Osteoblast (primary cell): ENCODE data around the gene MIER1. TPM values are rescaled to one million over a fixed set of nuclear protein-coding genes. Genes with fewer than 3 reads are reported as not detected.

Source experiments
- DNase-seq: peaks from one replicate; pipeline ENCODE4 v3.0.0; 2011; ENCODE audit warnings: low spot score, mixed read lengths; ENCODE audit not compliant: insufficient read length; ENCODE audit errors: missing footprints
- H2AFZ ChIP-seq: 2 replicates; pipeline ENCODE4 v1.6.0; 2011; ENCODE audit warnings: mild to moderate bottlenecking, low read length
- H3K27ac ChIP-seq: 2 replicates; pipeline ENCODE4 v1.5.1; 2011; ENCODE audit warnings: mild to moderate bottlenecking, low read depth, low read length, moderate library complexity
- H3K27me3 ChIP-seq: 2 replicates; pipeline ENCODE4 v1.6.0; 2012; ENCODE audit warnings: mild to moderate bottlenecking, control low read depth, inconsistent platforms, low read length, moderate library complexity; ENCODE audit not compliant: insufficient read depth
- H3K36me3 ChIP-seq: 2 replicates; pipeline ENCODE4 v1.5.1; 2011; ENCODE audit warnings: mild to moderate bottlenecking, low read length, control low read depth, moderate library complexity; ENCODE audit not compliant: insufficient read depth
- H3K4me1 ChIP-seq: 2 replicates; pipeline ENCODE4 v1.5.1; 2011; ENCODE audit warnings: mild to moderate bottlenecking, low read length, control low read depth, moderate library complexity; ENCODE audit not compliant: insufficient read depth
- H3K4me2 ChIP-seq: 2 replicates; pipeline ENCODE4 v1.6.0; 2011; ENCODE audit warnings: mild to moderate bottlenecking, low read length; ENCODE audit not compliant: insufficient read depth
- H3K4me3 ChIP-seq: fragments of 200-600 bp; sonication (generic); 3 replicates; pipeline ENCODE4 v1.5.1; 2012; ENCODE audit warnings: mild to moderate bottlenecking, low read length, inconsistent platforms; ENCODE audit not compliant: insufficient read depth
- H3K79me2 ChIP-seq: 2 replicates; pipeline ENCODE4 v1.6.0; 2012; ENCODE audit warnings: mild to moderate bottlenecking, low read length, control low read depth, inconsistent platforms; ENCODE audit not compliant: insufficient read depth
- H3K9me3 ChIP-seq: 2 replicates; pipeline ENCODE4 v1.5.1; 2011; ENCODE audit warnings: low read depth, low read length, control low read depth
- H4K20me1 ChIP-seq: 2 replicates; pipeline ENCODE4 v1.6.0; 2012; ENCODE audit warnings: mild to moderate bottlenecking, low read length, control low read depth; ENCODE audit not compliant: insufficient read depth
- total RNA-seq: library from RNA; depleted of rRNA; stranded (reverse); fragments of >200 nt; gene quantifications from 2 replicates; pipeline ENCODE4 v1.2.3, GENCODE V29; 2012
- TF ChIP-seq, protein P1 (sequence below): IDR thresholded peaks from 2 replicates; pipeline ENCODE4 v1.5.1; 2011; ENCODE audit warnings: mild to moderate bottlenecking, low read depth, low read length, moderate library complexity; ENCODE audit errors: extremely low read depth

MIER1 gene
- total RNA-seq, 1 donor, result 53.2 TPM

DNA sequence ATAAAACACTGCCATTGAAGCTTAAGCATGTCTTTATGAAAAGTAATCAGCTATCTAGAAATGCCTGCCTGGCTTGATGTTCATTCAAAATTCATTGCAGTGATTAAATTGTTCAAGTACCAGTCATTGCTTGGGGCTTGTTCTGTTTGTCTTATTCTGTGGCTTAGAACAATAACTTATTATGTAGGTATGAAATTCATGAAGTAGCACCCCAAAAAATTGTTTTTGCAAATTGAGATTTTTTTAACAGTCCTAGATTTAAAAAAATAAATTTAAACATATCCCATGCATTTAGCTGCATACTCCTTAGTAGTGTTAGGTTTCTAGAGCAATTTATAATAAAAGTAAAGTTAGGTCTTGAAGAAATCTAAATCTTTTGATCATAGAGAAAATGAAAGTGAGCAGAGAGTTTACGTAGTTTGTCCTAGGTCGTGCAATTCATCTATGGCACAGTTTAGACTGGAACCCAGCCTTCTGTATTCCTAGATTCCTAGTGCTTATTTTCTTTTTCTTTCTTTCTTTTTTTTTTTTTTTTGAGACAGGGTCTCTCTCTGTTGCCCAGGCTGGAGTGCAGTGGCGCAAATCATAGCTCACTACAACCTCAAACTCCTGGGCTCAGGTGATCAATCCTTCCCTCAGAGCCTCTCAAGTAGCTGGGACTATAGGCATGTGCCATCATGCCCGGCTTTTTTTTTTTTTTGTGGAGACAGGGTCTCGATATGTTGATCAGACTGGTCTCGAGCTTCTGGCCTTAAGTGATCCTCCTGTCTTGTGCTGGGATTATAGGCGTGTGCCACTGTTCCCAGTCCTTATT, 9.3 kb downstream of the MIER1 start:
- peak; percentile 13 for DNase-seq
- peaks cover 52% of the 10 kb centered on the region for H3K4me1 ChIP-seq
- H4K20me1 ChIP-seq, result peaks cover 14% of the 10 kb centered on the region
- H3K79me2 ChIP-seq, result peaks cover 89% of the 10 kb centered on the region
- TF ChIP-seq, protein P1, sequence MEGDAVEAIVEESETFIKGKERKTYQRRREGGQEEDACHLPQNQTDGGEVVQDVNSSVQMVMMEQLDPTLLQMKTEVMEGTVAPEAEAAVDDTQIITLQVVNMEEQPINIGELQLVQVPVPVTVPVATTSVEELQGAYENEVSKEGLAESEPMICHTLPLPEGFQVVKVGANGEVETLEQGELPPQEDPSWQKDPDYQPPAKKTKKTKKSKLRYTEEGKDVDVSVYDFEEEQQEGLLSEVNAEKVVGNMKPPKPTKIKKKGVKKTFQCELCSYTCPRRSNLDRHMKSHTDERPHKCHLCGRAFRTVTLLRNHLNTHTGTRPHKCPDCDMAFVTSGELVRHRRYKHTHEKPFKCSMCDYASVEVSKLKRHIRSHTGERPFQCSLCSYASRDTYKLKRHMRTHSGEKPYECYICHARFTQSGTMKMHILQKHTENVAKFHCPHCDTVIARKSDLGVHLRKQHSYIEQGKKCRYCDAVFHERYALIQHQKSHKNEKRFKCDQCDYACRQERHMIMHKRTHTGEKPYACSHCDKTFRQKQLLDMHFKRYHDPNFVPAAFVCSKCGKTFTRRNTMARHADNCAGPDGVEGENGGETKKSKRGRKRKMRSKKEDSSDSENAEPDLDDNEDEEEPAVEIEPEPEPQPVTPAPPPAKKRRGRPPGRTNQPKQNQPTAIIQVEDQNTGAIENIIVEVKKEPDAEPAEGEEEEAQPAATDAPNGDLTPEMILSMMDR, result no peak
- H2AFZ ChIP-seq, result no peak overlapping the region
- peak overlapping the region; percentile 90 for H3K27ac ChIP-seq
- H3K36me3 ChIP-seq, result no peaks in the 10 kb centered on the region
- peak overlapping the region; percentile 54 for H3K4me3 ChIP-seq
- H3K9me3 ChIP-seq, result no peaks in the 10 kb centered on the region
- peak overlapping the region; percentile 89 for H3K4me2 ChIP-seq
- no peaks in the 10 kb centered on the region for H3K27me3 ChIP-seq

DNA sequence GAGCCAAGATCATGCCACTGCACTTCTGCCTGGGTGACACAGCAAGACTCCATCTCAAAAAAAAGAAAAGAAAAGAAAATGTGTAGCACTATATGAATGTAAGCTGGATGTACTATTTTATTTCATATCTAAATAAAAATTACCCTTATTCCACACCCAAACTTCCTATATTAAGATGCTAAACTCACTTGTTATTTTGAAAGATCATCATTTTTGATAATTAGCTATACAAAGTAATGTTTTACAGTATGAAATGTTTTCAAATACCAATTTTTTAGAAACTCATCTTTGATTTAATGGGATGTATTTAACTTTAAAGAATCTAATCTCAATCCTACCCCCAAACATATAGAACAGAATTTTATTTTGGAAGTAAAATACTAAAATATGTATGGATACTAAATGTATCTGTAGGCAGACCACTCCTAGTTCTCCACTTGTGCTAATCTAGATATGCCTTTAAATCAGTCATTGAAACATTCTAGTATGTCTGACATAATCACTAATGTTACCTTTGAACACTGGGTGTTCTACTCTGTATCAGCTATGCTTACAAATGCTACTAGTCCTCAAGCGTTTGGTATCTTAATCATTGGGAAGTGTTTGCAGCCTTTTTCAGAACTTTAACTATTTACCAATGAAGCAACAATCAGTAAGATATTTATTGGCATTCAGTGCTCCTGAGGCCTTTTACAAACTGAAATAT, 12.9 kb downstream of the MIER1 start:
- Histone ChIP-seq H3K27me3 (no peaks in the 10 kb centered on the region), H3K4me3 (no peak overlapping the region), H3K79me2 (peaks cover 98% of the 10 kb centered on the region), H3K4me2 (peak overlapping the region; percentile 2), H4K20me1 (peaks cover 7% of the 10 kb centered on the region), H3K4me1 (peaks cover 44% of the 10 kb centered on the region), H3K36me3 (peaks cover 5% of the 10 kb centered on the region), H2AFZ (no peak overlapping the region), H3K27ac (peak overlapping the region; percentile 40), H3K9me3 (no peaks in the 10 kb centered on the region)
- TF ChIP-seq, protein P1, result no peak
- DNase-seq, result no peak

DNA sequence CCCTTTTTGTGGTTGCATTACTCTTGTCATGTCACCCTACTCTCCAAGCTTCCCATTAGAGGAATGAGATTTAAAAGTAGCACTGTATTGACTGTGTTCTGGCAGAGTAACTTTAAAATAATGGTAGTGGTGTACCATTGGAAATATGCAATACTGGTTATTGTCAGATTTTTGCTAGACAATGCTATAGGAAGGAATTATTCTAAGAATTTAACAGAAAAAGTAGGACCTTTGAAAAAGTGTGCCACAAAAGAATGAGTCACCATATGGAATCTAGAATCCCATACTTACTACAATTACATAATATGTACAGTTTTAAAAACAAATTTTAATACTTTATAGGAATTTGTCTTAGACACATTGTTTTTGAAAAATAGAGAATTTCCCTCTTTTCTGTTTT, 13.8 kb downstream of the MIER1 start:
- peak overlapping the region; percentile 2 for H3K4me2 ChIP-seq
- H3K9me3 ChIP-seq, result no peaks in the 10 kb centered on the region
- no peak overlapping the region for H3K4me3 ChIP-seq
- TF ChIP-seq, protein P1, result no peak
- peaks cover 2% of the 10 kb centered on the region for H4K20me1 ChIP-seq
- no peaks in the 10 kb centered on the region for H3K27me3 ChIP-seq
- no peak for DNase-seq
- peaks cover 36% of the 10 kb centered on the region for H3K4me1 ChIP-seq
- no peak overlapping the region for H2AFZ ChIP-seq
- H3K36me3 ChIP-seq, result peaks cover 5% of the 10 kb centered on the region
- H3K79me2 ChIP-seq, result peaks cover 97% of the 10 kb centered on the region
- H3K27ac ChIP-seq, result peak overlapping the region; percentile 40

DNA sequence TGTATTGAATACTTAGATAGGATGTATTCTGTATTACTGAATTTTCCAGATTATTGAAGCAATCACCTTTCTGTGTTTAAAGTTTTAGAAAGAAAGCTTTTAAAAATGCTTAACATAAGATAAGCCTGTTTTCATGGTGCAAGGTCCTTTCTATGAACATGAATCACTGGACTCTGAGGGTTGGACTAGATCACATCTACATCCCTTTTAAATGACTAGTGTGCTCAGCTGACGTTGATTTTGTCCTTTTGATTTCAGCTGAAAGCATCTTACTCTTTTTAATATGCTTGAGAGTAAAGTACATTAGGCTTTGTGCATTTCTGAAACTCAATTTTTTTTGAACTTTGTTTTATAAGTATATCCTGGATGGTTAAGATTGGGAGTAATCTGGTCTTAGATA, 16.2 kb downstream of the MIER1 start:
- Histone ChIP-seq H3K79me2 (peaks cover 89% of the 10 kb centered on the region), H3K36me3 (peaks cover 12% of the 10 kb centered on the region), H3K27ac (peak overlapping the region; percentile 51), H3K4me3 (no peak overlapping the region), H2AFZ (no peak overlapping the region), H3K4me2 (peak overlapping the region; percentile 13), H3K9me3 (no peaks in the 10 kb centered on the region), H3K4me1 (peaks cover 36% of the 10 kb centered on the region), H4K20me1 (peaks cover 8% of the 10 kb centered on the region), H3K27me3 (no peaks in the 10 kb centered on the region)
- DNase-seq, result peak; percentile 14
- TF ChIP-seq, protein P1, result no peak
